Spleen (tissue), 11 donors: Measurements from ENCODE around the gene ZMYM1. TPM values are rescaled to one million over a fixed set of nuclear protein-coding genes. Genes with fewer than 3 reads are reported as not detected.
A peak's percentile ranks its signal among the peaks of the same experiment; 100 is the strongest.

ENCODE experiments used
- DNase-seq: peaks from one replicate; pipeline ENCODE4 v3.0.0-alpha.2; 2020
- H3K27ac ChIP-seq, 8 donors: fragments of 200-600 bp; sonication (generic) in 7 of 8; 1 replicate in 4 of 8; 2 replicates in 4 of 8; pipeline versions ENCODE4 v1.5.0 to v1.8.0; 2016 to 2021; ENCODE audit warnings: inconsistent platforms in 4 of 8, mild to moderate bottlenecking in 4 of 8, moderate library complexity in 1 of 8
- H3K27me3 ChIP-seq, 7 donors: fragments of 200-600 bp; sonication (generic) in 6 of 7; replicated peaks in 1 of 7; 1 replicate in 4 of 7; 2 replicates in 3 of 7; pipeline versions ENCODE4 v1.5.0 to v1.8.0; 2016 to 2021; ENCODE audit warnings: inconsistent platforms in 3 of 7, mild to moderate bottlenecking in 1 of 7
- H3K36me3 ChIP-seq, 6 donors: fragments of 200-600 bp; sonication (generic) in 5 of 6; 1 replicate in 4 of 6; 2 replicates in 2 of 6; pipeline versions ENCODE4 v1.5.0 to v1.8.0; 2016 to 2021; ENCODE audit warnings: inconsistent platforms in 2 of 6
- H3K4me1 ChIP-seq, 6 donors: fragments of 200-600 bp; sonication (generic) in 5 of 6; 1 replicate in 3 of 6; 2 replicates in 3 of 6; pipeline versions ENCODE4 v1.5.0 to v1.8.0; 2016 to 2021; ENCODE audit warnings: inconsistent platforms in 3 of 6
- H3K4me3 ChIP-seq, 8 donors: fragments of 200-600 bp; sonication (generic) in 7 of 8; 1 replicate in 4 of 8; 2 replicates in 4 of 8; pipeline versions ENCODE4 v1.5.0 to v1.8.0; 2016 to 2021; ENCODE audit warnings: inconsistent platforms in 4 of 8, mild to moderate bottlenecking in 4 of 8, moderate library complexity in 2 of 8
- H3K9me3 ChIP-seq, 8 donors: fragments of 200-600 bp; sonication (generic) in 7 of 8; 1 replicate in 4 of 8; 2 replicates in 4 of 8; pipeline versions ENCODE4 v1.5.0 to v1.8.0; 2016 to 2021; ENCODE audit warnings: inconsistent platforms in 4 of 8
- POLR2A ChIP-seq, 3 donors: fragments of 450-650 bp; IDR thresholded peaks; one replicate each; pipeline ENCODE4 v1.5.1; 2017; ENCODE audit warnings: antibody characterized with exemption in 3 of 3, mild to moderate bottlenecking in 1 of 3
- POLR2AphosphoS5 ChIP-seq, 3 donors: sonication (generic); formaldehyde crosslinking; IDR thresholded peaks; one replicate each; pipeline ENCODE4 v1.5.1; 2017; ENCODE audit warnings: antibody characterized with exemption in 3 of 3
- WGBS, 5 donors: extraction: QIAGEN DNeasy Blood & Tissue Kit in 3 of 5; methylation state at CpG; one replicate each; pipeline versions ENCODE4 v1.1.5 to v1.1.7; 2013 to 2018; 5-methylcytosine and 5-hydroxymethylcytosine counted together
- intact Hi-C: fragments of 100-400 bp; cut with DNase I; formaldehyde crosslinking; loops from one replicate; pipeline ENCODE4 v1.15.0; 2023; ENCODE audit warnings: low total_unique reads
- polyA plus RNA-seq, 3 donors: library from polyadenylated mRNA; stranded (reverse); fragments of 200-250 nt; gene quantifications; one replicate each; pipeline ENCODE4 v1.2.1, GENCODE V29; 2013
- total RNA-seq, 7 donors: library from RNA; depleted of rRNA in 3 of 7; stranded (reverse); fragments of >200 nt in 3 of 7; fragmentation: NEBNext Ultra II Directional in 4 of 7; extraction: Animal tissue kit (Norgen Biotek cat#: 25700) in 4 of 7; gene quantifications; one replicate each; pipeline versions ENCODE4 v1.1.0 to v1.2.1, GENCODE V29; 2016 to 2021
- TF ChIP-seq, protein P1 (sequence below), 11 experiments: fragments of 200-600 bp in 7 of 11; fragments of 450-650 bp in 4 of 11; sonication (generic) in 4 of 11; IDR thresholded peaks in 8 of 11; conservative IDR thresholded peaks in 3 of 11; 1 replicate in 7 of 11; 2 replicates in 4 of 11; pipeline versions ENCODE4 v1.4.0 to v1.8.0; 2016 to 2021; ENCODE audit warnings: antibody characterized with exemption in 11 of 11, inconsistent platforms in 4 of 11, mild to moderate bottlenecking in 1 of 11
- donor health status: healthy with polysubstance abuse.
- donor health status: DM: no; HTN: no; CAD: no; lungs with moderate emphysema.
- donor health status: DM: no; HTN: no; CAD: no.
- donor health status: Bipolar disorder and iron deficiency.
- donor health status: healthy.
- donor health status: DM: no; HTN: no; CAD: no.
- donor health status: DM: yes; HTN: yes; CAD: no.

Gene ZMYM1
- total and polyA plus RNA-seq, 10 donors: 3.0 to 21.7 (median 17.4) TPM

- TF ChIP-seq POLR2AphosphoS5 (IDR thresholded peaks at IDR 0.05) (no peak), POLR2A (IDR thresholded peaks at IDR 0.05) (no peak)
- TF ChIP-seq, protein P1, sequence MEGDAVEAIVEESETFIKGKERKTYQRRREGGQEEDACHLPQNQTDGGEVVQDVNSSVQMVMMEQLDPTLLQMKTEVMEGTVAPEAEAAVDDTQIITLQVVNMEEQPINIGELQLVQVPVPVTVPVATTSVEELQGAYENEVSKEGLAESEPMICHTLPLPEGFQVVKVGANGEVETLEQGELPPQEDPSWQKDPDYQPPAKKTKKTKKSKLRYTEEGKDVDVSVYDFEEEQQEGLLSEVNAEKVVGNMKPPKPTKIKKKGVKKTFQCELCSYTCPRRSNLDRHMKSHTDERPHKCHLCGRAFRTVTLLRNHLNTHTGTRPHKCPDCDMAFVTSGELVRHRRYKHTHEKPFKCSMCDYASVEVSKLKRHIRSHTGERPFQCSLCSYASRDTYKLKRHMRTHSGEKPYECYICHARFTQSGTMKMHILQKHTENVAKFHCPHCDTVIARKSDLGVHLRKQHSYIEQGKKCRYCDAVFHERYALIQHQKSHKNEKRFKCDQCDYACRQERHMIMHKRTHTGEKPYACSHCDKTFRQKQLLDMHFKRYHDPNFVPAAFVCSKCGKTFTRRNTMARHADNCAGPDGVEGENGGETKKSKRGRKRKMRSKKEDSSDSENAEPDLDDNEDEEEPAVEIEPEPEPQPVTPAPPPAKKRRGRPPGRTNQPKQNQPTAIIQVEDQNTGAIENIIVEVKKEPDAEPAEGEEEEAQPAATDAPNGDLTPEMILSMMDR (IDR thresholded peaks at IDR 0.05 in 8 of 11, conservative IDR thresholded peaks at IDR 0.05 in 3 of 11): no peak
- 2 to 5% (median 3%) methylated on average over 17 of the region's 17 CpGs for whole genome bisulfite sequencing, 5 donors
- DNase-seq: peak; percentile 73
- Histone ChIP-seq H3K9me3 (peaks cover 0 to 22% (median 18%) of the 10 kb centered on the region in 8 donors), H3K27me3 (no peaks in the 10 kb centered on the region), H3K36me3 (peaks cover 0 to 26% (median 8%) of the 10 kb centered on the region in 6 donors), H3K4me3 (peak overlapping the region; percentile 61 to 90 (median 79)), H3K4me1 (peaks cover 16 to 58% (median 32%) of the 10 kb centered on the region in 6 donors), H3K27ac (peak overlapping the region; percentile 75 to 95 (median 94))
- intact Hi-C loops: no loop called here
These were observed 48.3 kb upstream of the ZMYM1 start for GRCh38 chr1:35030756-35031446.

- WGBS, 5 donors: 93 to 97% (median 94%) methylated on average over 1 of the region's 1 CpG
- no peak for DNase-seq
- intact Hi-C loops: no loop called here
- H3K27me3 ChIP-seq: no peaks in the 10 kb centered on the region
- H3K4me3 ChIP-seq: peak overlapping the region in 7 of 8 donors; percentile 61 to 90 (median 77)
- H3K9me3 ChIP-seq: peaks cover 0 to 22% (median 18%) of the 10 kb centered on the region in 8 donors
- peaks cover 16 to 44% (median 28%) of the 10 kb centered on the region in 6 donors for H3K4me1 ChIP-seq
- TF ChIP-seq, protein P1 (IDR thresholded peaks at IDR 0.05 in 8 of 11, conservative IDR thresholded peaks at IDR 0.05 in 3 of 11): no peak
- no peak for TF ChIP-seq POLR2AphosphoS5 (IDR thresholded peaks at IDR 0.05)
- no peak for TF ChIP-seq POLR2A (IDR thresholded peaks at IDR 0.05)
- peak overlapping the region in 6 of 8 donors; percentile 91 to 95 (median 94) for H3K27ac ChIP-seq
- peaks cover 0 to 11% (median 2%) of the 10 kb centered on the region in 6 donors for H3K36me3 ChIP-seq
These were observed 46.8 kb upstream of the ZMYM1 start for GRCh38 chr1:35032384-35032739.

GRCh38 chr1:35033346-35033745 lies 45.8 kb upstream of the ZMYM1 start:
- peaks cover 0 to 1% (median 0%) of the 10 kb centered on the region in 6 donors for H3K36me3 ChIP-seq
- peaks cover 0 to 22% (median 18%) of the 10 kb centered on the region in 8 donors for H3K9me3 ChIP-seq
- no peak overlapping the region for H3K4me3 ChIP-seq
- whole genome bisulfite sequencing, 5 donors: 100% methylated on average over 1 of the region's 1 CpG
- intact Hi-C loops: no loop called here
- no peaks in the 10 kb centered on the region for H3K27me3 ChIP-seq
- no peak for DNase-seq
- TF ChIP-seq POLR2AphosphoS5 (IDR thresholded peaks at IDR 0.05) (no peak), POLR2A (IDR thresholded peaks at IDR 0.05) (no peak)
- TF ChIP-seq, protein P1 (IDR thresholded peaks at IDR 0.05 in 8 of 11, conservative IDR thresholded peaks at IDR 0.05 in 3 of 11): no peak
- peaks cover 16 to 34% (median 23%) of the 10 kb centered on the region in 6 donors for H3K4me1 ChIP-seq
- H3K27ac ChIP-seq: no peak overlapping the region

DNA sequence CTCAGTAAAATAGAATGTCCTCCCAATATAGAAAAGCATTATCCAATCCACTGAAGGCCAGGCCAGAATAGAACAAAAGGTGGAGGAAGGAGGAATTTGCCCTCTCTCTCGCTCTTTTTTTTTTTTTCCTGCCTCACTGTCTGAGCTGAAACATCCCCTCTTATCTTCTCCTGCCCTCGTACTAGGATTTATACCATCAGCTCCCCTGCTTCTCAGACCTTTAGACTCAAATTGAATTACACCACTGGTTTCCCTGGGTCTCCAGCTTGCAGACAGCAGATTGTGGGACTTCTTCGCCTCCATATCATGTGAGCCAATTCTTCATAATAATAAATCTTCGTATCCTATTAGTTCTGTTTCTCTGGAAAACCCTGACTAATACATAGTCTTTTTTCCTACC lies 42.6 kb upstream of the ZMYM1 start:
- no peaks in the 10 kb centered on the region for H3K27me3 ChIP-seq
- DNase-seq: no peak
- 81 to 93% (median 89%) methylated on average over 4 of the region's 4 CpGs for WGBS, 5 donors
- no peak overlapping the region for H3K4me3 ChIP-seq
- no peak overlapping the region for H3K27ac ChIP-seq
- TF ChIP-seq, protein P1 (IDR thresholded peaks at IDR 0.05 in 8 of 11, conservative IDR thresholded peaks at IDR 0.05 in 3 of 11): no peak
- no peak for TF ChIP-seq POLR2AphosphoS5 (IDR thresholded peaks at IDR 0.05)
- TF ChIP-seq POLR2A (IDR thresholded peaks at IDR 0.05): no peak
- peaks cover 0 to 22% (median 18%) of the 10 kb centered on the region in 8 donors for H3K9me3 ChIP-seq
- H3K4me1 ChIP-seq: peaks cover 0 to 5% (median 0%) of the 10 kb centered on the region in 6 donors
- H3K36me3 ChIP-seq: no peaks in the 10 kb centered on the region
- intact Hi-C loops: no loop called here
